T-helper 2 cell (primary cell): ENCODE data around the gene EFHD1.
"Not testable (repeated sequence)": the region's sequence is repeated elsewhere in the genome, so short reads cannot be mapped to it uniquely, and the experiment has no call there.

Experiments
- DNase-seq, 5 experiments: peaks; one replicate each; pipeline versions ENCODE4 v3.0.0 to v3.0.0-alpha.2; 2012 to 2022

The EFHD1 gene

DNA sequence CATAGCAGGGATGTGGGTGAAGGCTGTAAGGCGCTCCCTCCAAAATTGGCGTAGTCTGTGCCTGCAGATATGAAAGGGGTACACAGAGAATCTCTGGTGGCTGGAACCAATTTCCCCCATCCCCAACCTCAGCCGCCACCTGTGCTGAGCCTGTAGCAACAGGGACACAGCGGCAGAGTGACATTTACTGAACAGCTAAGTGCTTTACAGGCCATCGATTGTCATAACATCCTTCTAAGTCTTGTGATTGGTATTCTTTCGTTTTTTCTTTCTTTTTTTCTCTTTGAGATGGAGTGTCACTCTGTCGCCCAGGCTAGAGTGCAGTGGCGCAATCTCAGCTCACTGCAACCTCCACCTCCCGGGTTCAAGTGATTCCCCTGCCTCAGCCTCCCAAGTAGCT lies 12.2 kb upstream of the EFHD1 start:
- no peak for DNase-seq

DNA sequence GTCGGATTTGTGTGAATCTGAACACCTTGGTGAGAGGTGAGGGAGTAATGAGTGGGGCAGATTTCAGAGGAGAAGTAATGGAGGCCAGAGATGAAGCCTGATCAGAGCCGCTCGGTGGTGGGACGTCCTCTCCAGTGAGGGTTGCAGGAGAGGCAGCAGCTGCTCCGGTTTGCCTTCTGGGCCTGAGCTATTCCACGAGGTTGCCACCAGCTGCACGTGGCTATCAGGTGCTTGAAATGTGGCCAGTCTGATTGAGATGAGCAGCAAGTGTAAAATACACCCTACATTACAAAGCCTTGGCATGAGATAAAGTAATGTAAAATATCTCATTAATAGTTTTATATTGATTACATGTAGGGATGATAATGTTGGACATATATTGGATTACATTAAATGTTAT lies 10.8 kb upstream of the EFHD1 start:
- no peak for DNase-seq

DNA sequence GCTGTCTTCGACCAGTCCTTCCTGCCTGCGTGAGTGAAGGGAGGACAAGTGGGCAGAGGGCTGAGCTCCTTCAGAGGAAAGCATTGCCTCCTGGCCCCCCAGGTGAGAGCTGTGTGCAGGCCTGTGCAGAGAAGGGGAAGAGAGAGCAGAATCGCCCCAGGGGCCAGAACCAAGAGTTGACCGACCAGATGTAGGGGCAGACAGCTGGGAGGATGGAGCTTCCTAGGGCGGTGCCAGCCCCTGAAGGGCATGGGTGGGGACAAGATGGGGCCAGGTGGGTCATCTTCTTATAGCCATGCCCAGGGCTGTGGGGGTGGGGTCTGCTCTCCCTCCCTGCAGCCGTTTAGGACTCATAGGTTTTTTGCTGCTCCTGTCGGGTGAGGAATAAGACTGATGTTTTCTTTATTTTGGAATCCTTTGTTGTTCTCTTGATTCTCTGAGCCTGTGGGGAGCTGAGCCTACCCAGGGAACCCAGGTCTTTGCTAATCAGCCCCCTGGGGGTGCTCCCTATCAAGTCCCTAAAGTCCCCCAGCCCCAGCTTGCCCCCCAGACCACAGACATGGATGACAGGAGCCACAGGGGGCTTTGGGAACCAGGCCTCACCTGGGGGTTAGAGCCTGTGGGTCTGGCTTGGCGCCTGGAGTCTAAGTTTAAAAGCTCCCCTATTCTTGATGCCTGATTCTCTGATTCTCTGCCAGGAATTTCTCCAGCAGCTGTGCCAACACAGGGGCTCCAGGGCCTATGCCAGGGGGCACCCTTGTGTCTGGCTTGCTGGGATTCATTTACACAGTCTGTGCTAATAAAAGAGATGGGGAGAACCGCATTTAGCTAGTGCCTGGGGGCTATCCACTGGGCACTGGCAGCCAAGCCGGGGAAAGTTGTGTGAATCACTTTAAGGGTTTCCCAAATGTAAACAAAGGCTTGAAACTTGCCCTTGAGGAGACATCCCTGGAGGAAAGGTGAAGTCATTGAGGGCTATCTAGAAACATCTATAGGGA lies 9.3 kb upstream of the EFHD1 start:
- DNase-seq = no peak

GRCh38 chr2:232626584-232626983 lies 6.8 kb upstream of the EFHD1 start:
- DNase-seq = no peak

DNA sequence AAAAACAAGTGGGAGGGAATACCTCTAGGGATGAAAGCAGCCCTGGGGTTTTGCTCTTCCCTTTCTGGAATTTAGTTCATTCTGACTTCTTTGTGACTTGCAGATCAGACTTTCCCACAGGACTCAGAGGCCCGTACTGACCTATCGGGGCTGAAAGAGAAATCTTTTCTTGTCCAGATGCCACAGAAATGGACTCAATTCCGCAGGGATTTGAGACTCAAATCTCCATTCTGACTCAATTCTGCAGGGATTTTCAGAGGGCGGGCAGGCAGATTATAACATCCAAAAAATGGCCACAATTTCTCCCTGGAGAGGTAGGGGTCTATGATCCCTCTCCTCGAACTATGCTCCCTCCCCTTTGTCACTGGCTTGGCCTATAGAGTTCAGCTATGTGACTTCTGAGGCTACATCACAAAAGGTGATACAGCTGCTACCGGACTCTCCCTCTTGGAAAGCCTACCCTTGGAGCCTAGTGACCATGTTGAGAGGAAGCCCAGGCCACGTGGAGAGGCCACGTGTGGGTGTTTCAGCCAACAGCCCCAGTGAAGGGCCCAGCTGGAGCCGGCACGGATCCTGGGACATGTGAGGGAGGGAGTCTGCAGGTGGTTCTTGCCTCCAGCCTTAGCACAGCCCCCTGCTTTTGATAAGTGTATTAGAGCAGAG lies 4.8 kb upstream of the EFHD1 start:
- no peak for DNase-seq

DNA sequence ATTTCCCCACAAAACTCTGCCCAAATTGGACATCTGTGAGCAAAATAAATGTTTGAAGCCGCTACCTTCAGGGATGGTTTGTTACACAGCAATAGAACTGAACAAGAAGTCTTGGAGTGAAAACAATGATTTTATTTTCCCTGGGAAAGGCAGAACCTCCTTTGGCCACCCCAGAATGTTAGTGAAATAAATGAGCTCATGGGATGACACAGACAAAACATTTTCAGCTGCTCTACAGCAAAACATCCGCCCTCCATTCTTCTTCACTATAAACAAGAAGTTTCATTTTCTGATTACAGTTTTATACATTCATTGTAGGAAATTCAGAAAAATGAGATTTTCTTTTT lies 4.3 kb upstream of the EFHD1 start:
- no peak for DNase-seq

- no peak for DNase-seq
These were observed 1.0 kb upstream of the EFHD1 start for GRCh38 chr2:232632229-232632903.

DNA sequence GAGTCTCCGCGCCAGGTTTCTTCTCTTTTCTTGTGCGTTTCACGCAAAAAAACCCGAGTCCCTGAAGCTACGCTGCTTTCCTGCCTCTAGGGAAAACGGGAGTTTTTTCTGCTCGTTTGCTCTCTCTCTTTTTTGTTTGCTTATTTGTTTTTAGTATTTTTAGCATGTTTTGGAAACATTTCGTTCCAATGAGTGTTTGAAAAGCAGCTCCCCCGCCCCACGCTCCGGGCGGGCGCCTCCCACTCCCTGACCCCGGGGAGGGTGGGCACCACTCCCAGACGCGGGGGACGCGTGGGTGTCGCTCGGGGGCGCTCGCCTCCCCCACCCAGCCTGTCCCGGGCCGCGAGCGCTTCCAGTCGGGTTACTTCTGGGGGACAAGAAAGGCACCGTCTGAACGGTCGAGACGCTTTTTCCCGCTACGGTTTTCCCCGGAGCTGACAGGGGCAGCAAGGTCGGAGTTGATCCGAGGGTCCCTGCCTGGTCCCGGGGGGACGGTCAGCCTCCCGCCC lies 446 bp upstream of the EFHD1 start:
- no peak for DNase-seq

- DNase-seq = no peak
These were observed 1.1 kb downstream of the EFHD1 start for GRCh38 chr2:232634206-232635150.

- not testable (repeated sequence) for DNase-seq
These were observed 2.0 kb downstream of the EFHD1 start for GRCh38 chr2:232635376-232635775.

GRCh38 chr2:232635820-232636219 lies 2.4 kb downstream of the EFHD1 start:
- DNase-seq = no peak

GRCh38 chr2:232636788-232637420 lies 3.5 kb downstream of the EFHD1 start:
- peak in 2 of 5 experiments; percentile 10 to 33 for DNase-seq

DNA sequence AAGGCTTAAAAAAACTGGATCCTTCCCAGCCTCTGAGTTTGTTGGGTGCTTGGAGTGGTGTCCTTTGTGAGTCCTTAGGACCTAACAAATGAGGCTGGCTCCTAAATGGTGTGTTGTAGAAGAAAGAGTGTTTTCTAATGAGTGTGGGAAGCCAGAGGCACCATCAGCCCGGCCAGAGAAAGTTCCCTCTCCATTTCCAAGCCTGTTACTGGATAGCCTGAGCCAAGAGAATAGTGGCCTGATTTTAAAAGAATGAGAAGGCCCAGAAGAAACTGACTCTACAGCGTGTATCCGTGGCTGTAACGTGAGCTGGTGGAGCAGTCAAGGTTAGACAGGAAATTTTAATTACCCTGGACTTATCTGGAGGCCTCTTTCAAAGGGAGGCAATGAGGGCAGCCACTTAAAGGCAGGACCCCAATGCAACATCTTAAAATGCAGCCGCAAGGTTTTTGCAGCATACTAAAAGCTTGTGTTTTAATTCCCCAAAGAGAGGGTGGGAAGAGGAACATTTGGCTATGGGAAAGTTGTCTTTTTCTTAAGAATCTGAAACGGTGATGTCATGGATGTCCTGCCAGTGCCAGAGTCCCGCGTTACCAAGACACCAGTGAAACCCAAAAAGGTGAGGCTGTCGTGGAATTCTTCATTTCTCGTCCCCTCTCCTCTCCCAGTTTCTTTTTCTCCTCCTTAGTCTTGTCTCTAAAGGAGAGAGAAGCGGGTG lies 4.6 kb downstream of the EFHD1 start:
- DNase-seq = no peak

GRCh38 chr2:232641153-232641848 lies 7.9 kb downstream of the EFHD1 start:
- no peak for DNase-seq

GRCh38 chr2:232643147-232643425 lies 9.7 kb downstream of the EFHD1 start:
- DNase-seq = no peak

GRCh38 chr2:232643813-232644347 lies 10.5 kb downstream of the EFHD1 start:
- DNase-seq = no peak

DNA sequence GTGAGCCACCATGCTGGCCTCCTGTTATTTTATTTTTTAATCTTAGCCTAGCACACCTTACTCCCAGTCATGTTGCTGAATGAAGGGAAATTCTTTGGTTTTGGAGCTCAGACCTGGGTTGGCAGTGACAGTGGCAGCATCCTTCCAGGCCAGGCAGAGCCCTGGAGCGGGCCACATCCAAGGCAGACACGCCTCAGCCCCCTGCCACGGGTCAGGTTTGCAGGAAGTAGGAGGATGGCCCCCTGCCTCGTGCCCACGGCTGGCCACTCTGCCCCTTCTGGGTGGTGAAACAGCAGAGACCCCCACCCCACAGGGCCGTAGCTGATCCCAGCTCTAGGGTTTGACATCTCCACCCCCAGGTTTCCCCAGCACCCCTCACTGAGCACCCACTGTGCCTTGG lies 11.7 kb downstream of the EFHD1 start:
- DNase-seq = no peak

GRCh38 chr2:232646726-232647125 lies 13.3 kb downstream of the EFHD1 start:
- DNase-seq = no peak

GRCh38 chr2:232647261-232647660 lies 13.9 kb downstream of the EFHD1 start:
- no peak for DNase-seq

DNA sequence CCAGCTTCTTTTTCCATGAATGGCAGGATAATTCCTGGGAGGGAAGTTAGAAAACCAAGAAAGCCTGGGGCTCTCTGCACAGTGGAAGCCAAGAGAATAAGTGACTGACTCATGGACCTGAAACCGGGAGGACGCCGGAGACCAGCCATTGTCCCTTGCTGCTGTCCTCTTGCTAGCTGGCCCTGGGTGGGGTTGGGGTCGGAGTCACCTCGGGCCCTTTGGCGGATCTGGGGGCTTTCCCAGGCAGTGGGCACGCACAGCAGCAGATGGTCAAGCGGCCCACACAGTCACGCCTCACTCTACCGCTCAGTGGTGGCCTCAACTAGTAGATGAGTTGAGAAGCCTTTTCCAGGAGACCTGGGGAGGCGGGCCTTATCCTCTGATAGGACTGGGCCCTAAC lies 15.6 kb downstream of the EFHD1 start:
- DNase-seq = no peak
